Measurements from ENCODE around the gene RIMS1.

GRCh38 chr6:71913444-71914234 lies 27.3 kb downstream of the RIMS1 start:
- TF ChIP-seq TP53 (CRISPR knock-in tag; conservative IDR thresholded peaks at IDR 0.05) = no peak
- no peak for TF ChIP-seq KAT8 (CRISPR knock-in tag; IDR thresholded peaks at IDR 0.05)
- TF ChIP-seq CENPBD1 (CRISPR knock-in tag; IDR thresholded peaks at IDR 0.05; ENCODE audit: borderline replicate concordance, low read depth) = no peak
- TF ChIP-seq TARDBP (CRISPR knock-in tag; IDR thresholded peaks at IDR 0.05) = no peak
- no peak for TF ChIP-seq ZNF430 (CRISPR knock-in tag; IDR thresholded peaks at IDR 0.05)
- TF ChIP-seq ZNF124 (CRISPR knock-in tag; IDR thresholded peaks at IDR 0.05) = no peak
- no peak for TF ChIP-seq POLR2A (IDR thresholded peaks at IDR 0.05; ENCODE audit: insufficient read depth in 1 of 2, low read depth in 2 of 2, low read length in 2 of 2)
- no peak for TF ChIP-seq RARG (CRISPR knock-in tag; IDR thresholded peaks at IDR 0.05; ENCODE audit: low read depth)
- no peak for TF ChIP-seq MTA3 (CRISPR knock-in tag; IDR thresholded peaks at IDR 0.05)
- no peak for TF ChIP-seq ZFP36 (IDR thresholded peaks at IDR 0.05; ENCODE audit: borderline replicate concordance, low read depth, low read length, partially characterized antibody)
- TF ChIP-seq POLR2AphosphoS5 (IDR thresholded peaks at IDR 0.05; ENCODE audit: low read depth, low read length) = no peak
- no peak for TF ChIP-seq ZNF546 (CRISPR knock-in tag; conservative IDR thresholded peaks at IDR 0.05)
- no peak for TF ChIP-seq ZSCAN9 (CRISPR knock-in tag; IDR thresholded peaks at IDR 0.05; ENCODE audit: borderline replicate concordance)

Measured in HepG2 (cell line).